Activated CD4-positive, alpha-beta T cell treated with anti-CD3 and anti-CD28 coated beads, Interleukin-2, amount 50 U/mL, for 4 hours (primary cell): ENCODE results near the gene EPN2.

Source experiments
- DNase-seq, 2 experiments: peaks; one replicate each; pipeline ENCODE4 v3.0.0-alpha.2; 2020

The EPN2 gene

DNA sequence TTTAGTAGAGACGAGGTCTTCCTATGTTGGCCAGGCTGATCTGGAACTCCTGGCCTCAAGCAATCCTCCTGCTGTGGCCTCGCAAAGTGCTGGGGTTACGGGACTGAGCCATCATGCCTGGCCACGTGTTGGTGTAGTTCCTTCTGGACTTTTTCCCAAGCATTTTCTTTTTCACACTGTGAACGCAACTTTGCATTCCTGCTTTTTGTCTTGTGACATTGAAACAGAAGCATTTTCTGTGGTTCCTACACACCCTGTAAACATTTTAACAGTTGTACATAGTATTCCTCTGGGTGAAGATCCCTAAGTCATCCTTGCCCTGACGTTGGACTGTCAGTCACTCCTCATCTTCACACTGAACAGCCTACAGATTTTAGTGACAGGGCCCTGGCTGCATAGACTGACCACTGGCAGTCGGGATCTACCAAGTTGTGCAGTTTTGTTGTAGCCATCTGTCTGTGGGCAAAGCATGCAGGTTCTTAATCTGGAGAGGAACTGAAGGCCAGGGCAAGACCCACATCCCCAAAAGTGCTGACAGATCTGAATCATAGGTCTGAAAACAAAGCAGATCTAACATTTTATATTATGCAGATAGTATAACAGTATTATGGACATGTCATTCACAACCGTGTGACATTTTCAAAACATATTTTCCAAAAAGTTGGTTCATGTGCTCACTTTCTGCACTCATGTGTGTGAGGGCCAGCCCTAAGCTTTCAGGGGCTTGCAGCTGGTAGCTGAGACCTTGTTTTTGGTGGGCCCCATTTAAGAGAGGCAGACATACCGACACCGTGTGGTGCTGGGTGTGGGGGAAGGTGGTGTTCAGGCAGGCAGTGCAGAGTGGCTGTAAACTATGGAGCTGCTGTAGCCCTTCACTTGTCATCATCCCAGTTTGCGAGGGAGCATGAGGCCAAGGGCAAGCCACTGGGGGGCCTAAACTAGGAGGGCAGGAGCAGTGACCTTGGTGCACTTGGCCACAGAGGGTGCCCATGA is 59.9 kb downstream of the EPN2 start:
- DNase-seq, result no peak

DNA sequence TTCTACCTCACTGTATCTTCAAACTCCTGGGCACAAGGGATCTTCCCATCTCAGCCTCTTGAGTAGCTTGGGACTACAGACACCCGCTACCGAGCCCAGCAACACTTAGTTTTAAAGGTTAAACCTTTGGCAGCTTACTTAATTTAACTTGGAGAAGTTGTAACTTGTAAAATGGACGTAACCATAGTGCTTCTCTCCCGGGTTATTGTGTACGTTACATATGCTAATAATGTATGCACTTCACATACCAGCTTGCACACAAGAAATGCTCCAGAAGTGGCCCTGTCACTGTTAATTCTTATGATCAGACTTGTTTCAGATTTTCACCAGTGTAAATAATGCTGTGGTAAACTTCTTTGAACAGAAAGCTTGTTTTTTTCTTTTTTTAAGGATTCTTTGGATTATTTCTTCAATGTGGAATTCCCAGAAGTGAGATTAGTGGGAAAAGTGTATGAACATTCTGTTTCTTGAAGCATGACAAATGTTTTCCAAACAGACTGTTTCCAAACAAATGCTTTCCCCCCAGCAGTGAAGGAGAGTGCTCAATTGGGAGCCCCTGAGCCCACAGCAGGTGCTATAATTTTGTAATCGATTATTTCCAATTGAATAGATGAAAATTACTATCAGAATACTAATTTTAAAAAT is 61.5 kb downstream of the EPN2 start:
- no peak for DNase-seq

DNA sequence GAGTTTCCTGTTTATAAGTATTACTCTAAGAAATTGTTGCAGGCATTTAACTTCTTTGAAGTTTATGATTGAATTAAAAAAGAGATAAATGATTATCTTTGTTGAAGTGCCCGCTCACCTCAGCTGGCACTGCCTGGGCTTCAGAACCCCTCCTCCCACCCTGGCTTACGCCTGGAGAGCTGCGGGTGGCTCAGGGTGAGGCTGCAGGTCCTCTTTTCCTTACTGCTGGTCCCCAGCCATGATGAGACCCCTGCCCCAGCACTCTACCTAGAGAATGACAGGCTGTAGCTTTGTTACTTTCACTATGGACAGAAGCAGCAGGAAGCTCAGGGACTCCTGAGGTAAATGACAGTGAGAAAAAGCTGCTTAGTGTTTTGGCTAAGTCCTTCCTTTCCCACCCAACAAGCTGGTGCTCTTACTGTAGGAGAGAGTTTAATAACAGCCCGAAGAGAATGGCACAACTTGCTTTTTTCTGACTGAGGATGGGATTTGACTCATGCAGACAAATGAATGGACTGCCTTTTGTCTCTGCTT is 62.1 kb downstream of the EPN2 start:
- DNase-seq, result no peak

DNA sequence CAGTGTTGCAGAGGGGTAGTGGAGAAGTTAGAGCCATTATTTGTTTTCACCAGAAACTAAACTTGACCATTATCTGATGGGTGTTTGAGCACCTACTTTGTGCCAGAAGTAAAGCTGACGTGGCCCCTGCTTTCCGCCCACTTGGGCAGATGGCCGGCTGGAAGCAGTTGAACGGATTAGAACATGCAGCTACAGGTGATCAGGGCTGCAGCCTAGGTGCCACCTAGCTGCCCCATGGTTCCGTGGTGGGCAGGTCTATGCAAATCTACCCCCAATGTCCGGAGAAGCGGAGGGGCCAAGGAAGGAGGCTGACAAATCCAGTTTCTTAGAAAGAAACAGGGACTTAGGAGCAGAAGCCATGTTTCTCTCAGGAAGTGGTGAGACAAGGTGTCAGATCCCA is 62.7 kb downstream of the EPN2 start:
- no peak for DNase-seq

DNA sequence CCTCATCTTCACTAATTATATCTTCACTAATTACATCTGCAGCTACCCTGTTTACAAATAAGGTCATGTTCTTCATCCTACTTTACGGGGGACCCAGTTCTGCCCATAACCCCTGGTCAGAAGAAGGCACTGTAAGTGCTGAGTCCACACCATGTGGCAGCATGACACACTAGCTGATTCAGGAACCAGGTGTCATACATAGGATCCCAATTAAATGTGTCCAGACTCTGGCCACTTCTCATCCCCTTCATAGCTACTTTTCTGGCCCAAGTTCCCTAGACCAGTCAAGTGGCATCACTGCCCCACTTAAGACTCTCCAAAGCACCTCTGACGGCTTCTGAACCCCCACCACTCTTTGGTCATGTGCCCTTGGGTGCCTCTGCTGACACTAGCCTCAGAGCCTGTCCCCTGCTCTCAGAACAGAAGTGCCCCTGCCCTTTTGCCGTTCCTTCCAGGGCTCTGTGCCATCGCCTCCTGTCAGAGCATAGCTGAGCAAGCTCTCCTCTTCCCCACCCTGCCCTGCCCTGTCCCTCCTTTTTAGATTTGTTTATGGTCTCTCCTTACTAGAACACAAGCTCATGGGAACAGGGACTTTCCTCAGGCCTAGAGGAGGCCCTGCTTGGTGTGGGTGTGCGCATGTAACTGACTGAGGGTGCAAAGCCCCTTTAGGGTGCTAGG is 64.2 kb downstream of the EPN2 start:
- DNase-seq, result no peak

DNA sequence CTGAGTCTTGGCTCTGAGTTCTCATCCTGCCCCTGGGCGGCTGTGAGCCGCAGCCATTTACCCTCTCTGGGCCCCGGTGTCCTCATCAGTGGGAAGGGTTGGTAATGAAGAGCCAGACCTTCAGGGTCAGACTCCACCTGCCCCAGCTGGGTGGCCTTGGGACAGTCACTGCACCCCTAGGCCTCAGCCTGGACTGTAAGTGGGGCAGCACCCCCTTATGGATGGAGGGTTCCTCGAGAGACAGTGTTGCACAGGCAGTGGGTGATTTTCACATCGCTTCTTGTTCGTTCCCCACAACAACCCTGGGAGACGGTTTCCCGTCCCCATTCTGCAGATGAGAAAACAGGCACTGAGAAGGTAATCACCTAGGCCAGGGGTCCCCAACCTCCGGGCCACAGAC is 64.8 kb downstream of the EPN2 start:
- DNase-seq, result no peak

DNA sequence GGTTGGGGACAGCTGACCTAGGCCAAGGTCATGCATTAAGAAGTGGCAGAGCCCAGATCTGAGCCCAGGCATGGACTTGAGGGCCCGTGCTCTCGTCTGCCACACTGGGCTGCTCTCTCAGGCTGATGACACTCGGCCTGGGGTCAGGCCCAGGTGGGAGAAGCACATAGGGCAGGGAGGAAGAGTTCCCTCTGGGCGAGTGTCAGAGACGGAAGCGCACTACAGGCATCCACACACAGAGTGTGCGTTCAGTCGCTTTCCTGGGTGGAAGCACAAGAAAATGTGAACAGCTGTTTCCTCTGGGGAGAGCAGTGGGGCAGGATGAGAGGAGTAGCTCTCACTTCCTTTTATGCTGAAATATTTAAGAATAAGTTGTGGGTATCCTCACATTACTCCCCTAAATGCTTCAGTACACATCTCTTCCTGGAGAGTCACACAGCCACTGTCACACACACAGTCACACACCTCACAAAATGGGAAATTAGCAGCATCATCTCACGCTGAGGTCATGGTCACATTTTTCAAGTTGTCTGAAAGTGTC is 65.7 kb downstream of the EPN2 start:
- no peak for DNase-seq

DNA sequence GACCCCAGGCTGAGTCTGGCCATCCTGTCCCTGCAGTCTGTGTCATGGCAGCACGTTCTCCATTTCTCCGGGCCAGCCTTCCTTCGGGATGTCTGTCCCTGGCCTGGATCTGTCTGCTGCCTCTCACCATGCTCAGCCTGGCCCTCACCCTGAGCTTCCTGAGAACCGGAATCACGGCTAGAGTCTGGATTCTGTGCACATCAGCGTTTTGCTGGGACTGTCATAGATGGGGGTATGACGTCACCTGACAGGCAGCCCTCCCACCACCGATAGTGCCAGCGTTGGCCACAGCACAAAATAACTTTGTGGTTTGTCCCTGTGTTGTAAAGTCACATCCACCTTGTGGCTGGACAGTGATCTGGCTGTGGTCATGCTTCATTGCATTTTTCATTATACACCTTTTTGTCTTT is 66.2 kb downstream of the EPN2 start:
- DNase-seq, result no peak

DNA sequence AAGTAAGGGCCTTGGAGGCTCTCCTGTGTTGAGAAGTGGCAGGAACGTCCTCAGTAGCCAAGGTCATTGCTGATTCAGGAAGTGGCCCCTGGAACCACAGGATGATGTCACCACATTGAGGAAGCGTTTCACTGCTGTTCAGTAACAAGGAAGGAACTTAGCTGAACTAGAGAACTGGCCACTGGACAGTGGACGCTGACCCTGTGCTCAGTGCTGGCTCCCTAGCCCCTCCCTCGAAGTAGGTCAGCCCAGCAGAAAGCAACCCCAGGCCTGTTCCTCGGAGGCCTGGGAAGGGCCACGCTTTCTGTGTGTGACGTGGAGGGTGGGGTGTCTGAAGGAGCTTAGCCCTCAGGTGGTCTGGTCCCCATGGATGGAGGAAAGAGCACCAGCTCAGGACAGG is 67.0 kb downstream of the EPN2 start:
- DNase-seq, result no peak

DNA sequence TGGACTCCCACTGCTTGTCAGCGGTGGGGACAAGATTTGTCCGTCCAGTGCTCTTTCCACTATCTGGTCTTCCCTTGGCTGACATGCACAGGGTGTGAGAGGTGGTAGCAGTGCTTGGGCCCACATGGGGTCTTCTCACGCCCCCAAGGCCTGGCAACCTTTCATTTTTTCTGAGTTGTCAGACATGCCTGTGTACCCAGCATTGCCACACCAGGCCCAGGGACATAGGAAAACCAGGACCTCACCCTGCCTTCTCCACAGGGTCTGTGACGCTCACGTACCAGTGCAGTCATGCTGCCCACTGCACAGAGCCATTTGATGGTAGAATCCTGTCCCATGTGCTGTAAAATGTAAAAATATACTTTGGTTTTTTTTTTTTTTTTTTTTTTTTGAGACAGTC is 67.6 kb downstream of the EPN2 start:
- no peak for DNase-seq

DNA sequence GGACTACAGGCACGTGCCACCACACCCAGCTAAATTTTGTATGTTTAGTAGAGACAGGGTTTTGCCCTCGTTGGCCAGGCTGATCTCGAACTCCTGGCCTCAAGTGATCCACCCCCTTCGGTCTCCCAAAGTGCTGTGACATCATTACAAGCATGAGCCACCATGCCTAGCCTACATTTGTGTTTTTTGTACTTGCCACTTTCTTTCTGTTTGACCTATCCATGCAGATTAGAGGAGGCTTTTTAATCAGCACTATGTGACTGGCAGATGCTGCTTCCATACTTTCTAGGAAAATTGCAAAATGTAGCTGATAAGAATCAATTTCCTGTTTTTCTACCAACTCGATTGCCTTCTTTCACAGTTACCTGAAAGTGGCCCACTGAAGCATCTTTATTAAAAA is 68.1 kb downstream of the EPN2 start:
- DNase-seq, result no peak

DNA sequence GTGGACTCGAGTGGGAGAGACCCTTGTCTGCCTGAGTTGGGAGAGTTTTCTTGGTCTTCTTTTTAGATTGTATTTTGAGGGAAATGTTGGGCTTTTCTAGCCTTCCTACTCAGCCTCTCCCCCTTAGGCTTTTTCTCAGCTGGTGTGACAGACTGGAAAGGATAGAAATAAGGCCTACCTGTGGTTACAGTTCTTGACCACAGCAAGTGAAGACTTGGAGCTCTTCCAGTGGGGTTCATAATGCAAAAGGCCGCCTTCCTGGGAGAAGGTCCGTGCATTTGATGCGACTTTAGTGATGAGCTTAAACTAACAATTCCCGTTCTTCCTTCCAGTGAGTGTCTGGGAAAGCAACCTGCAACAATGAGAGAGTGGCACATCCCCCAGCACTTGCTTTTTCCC is 68.6 kb downstream of the EPN2 start:
- no peak for DNase-seq

DNA sequence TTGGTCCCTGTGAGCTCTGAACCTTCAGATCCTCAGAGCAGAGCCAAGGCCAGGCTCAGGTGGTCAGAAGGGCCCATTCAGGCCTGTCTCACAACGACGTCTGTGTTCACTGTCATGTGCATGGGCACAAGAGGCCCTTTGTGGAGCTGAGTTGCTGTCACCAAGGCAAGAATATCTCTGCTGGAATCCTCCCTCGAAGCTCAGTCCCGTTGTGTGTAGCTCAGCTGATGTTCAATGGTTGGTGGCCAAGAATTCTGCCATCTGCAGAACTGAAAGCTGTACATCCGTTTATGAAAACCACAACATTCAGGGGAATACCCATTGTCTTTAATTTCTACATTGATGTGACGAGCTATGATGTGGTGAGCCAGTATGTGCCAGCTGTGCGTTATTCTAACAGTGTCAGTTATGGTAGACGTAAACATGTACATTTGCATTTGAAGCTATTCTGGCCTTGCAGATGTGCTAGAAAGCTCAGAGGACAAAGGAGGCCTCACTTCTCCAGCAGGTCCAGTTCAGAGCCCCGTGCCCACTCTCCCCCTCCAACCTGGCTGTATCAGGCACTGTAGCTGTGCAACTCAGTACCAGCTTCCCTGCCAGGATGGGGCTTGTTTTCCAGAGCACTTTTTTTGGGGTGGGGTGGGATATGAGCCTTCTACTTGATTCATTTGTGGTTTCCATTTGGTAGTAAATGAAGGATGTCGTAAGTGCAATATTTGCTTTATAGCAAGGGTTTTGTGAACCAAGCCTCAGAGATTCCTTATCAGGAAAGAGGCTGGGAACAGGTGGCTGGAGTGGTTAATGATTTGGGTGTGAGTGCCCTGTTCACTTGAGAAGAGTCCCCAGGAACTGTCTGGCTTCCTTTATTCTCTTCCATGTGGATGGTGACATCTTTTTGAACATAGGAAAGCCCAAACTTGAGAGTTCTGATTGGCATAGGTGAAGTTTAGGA is 69.3 kb downstream of the EPN2 start:
- DNase-seq, result no peak

DNA sequence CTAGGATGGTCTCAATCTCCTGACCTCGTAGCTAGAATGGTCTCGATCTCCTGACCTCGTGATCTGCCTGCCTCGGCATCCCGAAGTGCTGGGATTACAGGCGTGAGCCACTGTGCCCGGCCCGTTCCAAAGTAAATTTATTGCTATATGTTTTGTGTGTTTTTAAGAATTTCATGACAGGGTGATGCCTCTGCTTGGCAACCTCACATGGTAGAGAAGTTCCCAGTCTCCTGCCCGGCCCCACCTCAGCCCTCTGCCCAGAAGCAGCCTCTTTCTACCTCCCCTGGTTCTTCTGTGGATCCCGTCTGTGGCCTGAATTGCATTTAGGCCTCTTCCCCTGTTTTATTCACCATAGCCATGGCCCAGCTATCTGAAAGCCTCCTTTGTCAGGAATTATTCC is 70.4 kb downstream of the EPN2 start:
- DNase-seq, result no peak

DNA sequence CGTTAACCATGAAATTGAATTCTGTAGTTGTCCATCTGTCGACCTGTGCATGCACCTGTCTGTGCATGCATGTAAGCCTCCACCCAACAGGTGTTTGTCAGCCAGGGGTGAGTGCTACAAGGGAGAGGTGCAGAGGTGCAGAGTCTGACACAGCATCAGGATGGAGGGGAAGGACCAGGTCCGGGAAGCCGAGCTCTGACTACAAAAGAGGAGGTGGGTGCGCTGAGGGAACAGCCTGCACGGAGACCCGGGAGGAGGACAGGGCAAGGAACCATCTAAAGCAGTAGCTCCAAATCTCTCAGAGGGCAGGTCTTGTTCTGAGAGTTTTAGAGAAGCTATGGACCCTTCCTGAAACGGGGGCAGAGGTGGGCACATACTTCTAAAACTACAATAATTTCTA is 71.2 kb downstream of the EPN2 start:
- DNase-seq, result no peak

DNA sequence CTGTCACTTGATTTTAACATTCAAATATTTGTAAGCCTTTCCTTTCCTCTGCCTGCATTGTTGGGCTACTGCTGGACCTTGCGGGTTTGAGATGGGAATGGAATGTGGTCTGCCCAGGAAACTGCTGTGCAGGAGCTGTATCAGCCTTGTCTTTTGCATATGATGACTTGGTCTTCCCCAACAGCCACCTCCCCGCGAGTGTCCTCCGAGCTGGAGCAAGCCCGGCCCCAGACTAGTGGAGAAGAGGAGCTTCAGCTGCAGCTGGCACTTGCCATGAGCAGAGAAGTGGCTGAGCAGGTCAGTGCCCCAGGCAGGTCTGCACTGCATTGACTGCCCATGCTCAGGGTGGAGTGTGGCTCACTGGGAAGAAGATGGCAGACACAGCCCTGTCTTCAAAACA is 72.5 kb downstream of the EPN2 start:
- DNase-seq, result no peak

DNA sequence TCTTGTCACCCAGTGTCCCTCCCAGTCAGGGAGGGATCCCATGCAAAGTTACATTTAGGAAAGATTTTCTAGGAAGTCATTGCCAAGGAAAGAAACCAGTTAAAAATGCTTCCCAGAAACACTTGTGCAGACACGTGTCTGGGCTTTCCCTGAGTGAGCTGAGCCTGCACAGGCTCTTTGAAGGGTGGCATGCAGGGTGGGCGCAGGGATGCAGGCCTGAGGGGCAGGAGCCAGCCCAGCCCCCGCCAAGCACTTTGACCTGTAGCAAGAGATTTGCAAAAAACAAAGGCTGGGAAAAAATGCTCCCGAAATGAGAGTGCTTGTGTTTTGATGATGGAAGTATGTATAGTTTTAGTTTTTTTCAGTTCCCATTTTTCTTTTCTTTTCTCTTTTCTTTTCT is 73.0 kb downstream of the EPN2 start:
- DNase-seq, result no peak

DNA sequence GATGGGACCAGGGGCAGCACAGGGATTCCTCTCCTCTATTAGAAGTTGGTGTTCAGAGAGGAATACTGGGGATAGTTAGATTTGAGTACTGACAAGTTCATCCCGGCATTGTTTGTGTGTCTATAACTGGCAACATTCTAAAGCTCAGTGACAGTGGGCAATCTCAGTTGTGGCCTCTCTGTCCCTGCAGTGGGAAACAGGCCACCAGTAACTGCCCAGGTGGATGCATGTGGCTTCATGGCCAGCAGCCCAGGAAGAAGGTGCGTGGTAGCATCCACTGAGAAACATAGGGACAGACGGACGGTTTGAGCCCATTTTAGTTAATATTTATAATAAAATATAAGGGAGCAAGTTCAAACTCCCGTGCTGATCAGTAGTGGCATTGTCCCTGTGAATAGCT is 73.8 kb downstream of the EPN2 start:
- no peak for DNase-seq

DNA sequence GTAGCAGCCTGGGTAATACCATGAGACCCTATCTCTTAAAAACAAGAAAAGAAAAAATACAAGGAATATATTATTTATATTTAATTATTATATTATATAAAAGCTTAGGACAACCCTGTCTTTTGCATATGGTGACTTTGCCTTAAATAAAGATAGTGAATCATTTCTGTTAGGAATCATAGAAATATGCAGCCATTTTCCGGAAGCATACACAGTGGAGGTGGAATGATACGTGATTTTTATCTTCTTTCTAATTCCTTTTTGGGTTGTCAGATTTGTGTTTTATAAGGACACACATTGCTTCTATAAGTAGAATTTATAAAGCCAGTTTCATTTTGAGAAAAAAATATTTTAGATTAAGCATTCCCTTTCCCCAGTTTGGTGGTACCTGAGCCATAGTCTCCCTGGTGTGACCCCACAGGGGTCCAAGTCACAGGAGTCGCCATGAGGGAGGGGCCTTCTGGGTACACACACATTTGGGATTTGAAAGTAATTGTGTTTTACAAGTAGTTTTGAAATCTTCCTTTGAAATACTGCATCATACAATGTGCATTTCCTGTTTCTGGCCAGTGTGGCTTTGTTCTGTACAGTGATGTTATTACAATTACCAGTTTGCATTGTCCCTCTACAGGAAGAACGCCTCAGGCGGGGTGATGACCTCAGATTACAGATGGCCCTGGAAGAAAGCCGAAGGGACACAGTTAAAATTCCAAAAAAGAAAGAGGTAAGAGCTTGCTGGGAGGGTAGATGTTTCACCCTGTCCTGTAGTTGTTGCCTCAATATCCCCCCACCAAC is 74.5 kb downstream of the EPN2 start:
- DNase-seq, result no peak

DNA sequence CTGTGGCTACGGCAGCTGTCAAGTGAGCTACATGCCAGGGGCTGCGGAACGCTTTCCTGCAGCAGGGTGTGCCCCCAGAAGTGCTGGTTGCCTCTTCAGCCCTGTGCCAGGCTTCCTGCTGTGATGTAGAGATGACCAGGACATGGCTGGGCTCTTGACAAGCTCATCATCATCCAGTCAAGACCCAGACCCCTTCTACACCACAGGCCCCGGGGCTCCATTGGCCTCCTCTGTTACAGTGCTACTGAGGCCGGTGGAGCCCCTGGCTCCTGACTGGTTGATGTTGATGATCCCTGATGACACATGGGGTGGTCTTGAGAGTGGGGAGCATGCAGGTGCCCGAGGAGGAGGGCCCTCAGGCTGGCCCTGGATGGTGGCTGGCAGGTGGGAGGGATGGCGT is 75.2 kb downstream of the EPN2 start:
- DNase-seq, result no peak

DNA sequence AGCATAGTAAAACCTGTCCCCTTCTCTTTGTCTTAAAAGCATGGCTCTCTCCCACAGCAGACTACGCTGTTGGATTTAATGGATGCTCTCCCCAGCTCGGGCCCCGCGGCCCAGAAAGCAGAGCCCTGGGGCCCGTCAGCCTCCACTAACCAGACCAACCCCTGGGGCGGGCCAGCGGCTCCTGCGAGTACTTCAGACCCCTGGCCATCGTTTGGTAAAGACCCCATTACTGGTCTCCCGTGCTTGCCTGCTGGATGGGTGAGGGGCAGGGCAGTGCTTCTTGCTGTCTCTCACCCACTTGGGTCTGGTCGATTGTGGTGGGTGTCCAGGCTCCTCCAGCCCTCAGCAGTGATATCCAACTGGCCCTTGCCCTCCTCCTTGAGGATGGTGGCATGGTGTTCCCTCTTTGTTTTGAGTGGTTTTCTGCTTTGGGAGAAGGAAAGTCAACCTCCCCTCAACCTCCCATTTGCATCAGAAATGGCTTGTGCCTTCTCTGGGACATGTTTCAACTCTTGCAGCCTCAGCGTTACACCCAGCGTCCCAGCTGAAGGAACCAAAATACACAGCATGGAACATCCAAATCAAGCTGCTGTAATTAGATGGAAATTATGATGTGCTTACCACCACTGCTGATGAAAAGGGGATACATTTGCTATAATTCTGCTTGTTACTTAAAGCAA is 76.0 kb downstream of the EPN2 start:
- DNase-seq, result no peak
